HepG2 (cell line): ENCODE results near the gene SLC6A4. TPM values are rescaled to one million over a fixed set of nuclear protein-coding genes. Genes with fewer than 3 reads are reported as not detected.
A peak's percentile ranks its signal among the peaks of the same experiment; 100 is the strongest.

ENCODE experiments used
- ATAC-seq: fragments of 200-7000 bp; cut with Tn5 transposase; 3 replicates; pipeline ENCODE4 v1.9.1; 2020; ENCODE audit warnings: mild to moderate bottlenecking, moderate library complexity
- BruUV-seq: library from RNA; stranded (reverse); fragments of 400-500 nt; replicated peaks from 2 replicates; lab custom pipeline; 2021; lab: Mats Ljungman, UMichigan
- CTCF ChIA-PET: fragments of 300-600 bp; formaldehyde crosslinking; extraction: SDS; loops from one replicate; lab custom pipeline; 2021; ENCODE audit warnings: low total read pairs, inconsistent platforms, low intra/inter-chr PET ratio; lab: Yijun Ruan, JAX
- POLR2A ChIA-PET: fragments of 350-600 bp; sonication (Branson Sonifier 250); formaldehyde crosslinking; loops from one replicate; lab custom pipeline; 2020; ENCODE audit warnings: antibody characterized with exemption, inconsistent platforms; lab: Yijun Ruan, JAX
- DNase-seq: peaks from one replicate; pipeline ENCODE4 v3.0.0-alpha.2; 2015; ENCODE audit warnings: low spot score
- FAIRE-seq: peaks from 3 replicates; lab custom pipeline; 2011; peaks lifted over from hg19 to GRCh38; lab: Jason Lieb, UNC
- H2AFZ ChIP-seq: one replicate; pipeline ENCODE4 v1.6.1; 2011; ENCODE audit warnings: low read length, inconsistent platforms
- H3K27ac ChIP-seq: fragments of 300-600 bp; 3 replicates; pipeline ENCODE4 v1.8.0; 2011; ENCODE audit warnings: mixed run types, mild to moderate bottlenecking, mixed read lengths, low read length, inconsistent platforms; ENCODE audit not compliant: insufficient read depth; ENCODE audit errors: extremely low read length
- H3K27me3 ChIP-seq, 2 experiments: fragments of 200-600 bp in 1 of 2; 2 replicates in 1 of 2; 3 replicates in 1 of 2; pipeline versions ENCODE4 v1.6.0 to v1.8.0; 2011; ENCODE audit warnings: low read length in 2 of 2, mild to moderate bottlenecking in 2 of 2, moderate library complexity in 2 of 2, inconsistent platforms in 1 of 2; ENCODE audit not compliant: insufficient read depth in 2 of 2, control insufficient read depth in 1 of 2
- H3K36me3 ChIP-seq, 2 experiments: fragments of 200-600 bp in 1 of 2; replicated peaks in 1 of 2; 2 replicates in 1 of 2; 3 replicates in 1 of 2; pipeline versions ENCODE4 v1.5.1 to v1.8.0; 2011; ENCODE audit warnings: low read length in 2 of 2, inconsistent platforms in 1 of 2; ENCODE audit not compliant: insufficient read depth in 2 of 2, control insufficient read depth in 1 of 2
- H3K4me1 ChIP-seq: 2 replicates; pipeline ENCODE4 v1.5.1; 2012; ENCODE audit warnings: low read length, inconsistent platforms; ENCODE audit not compliant: insufficient read depth
- H3K4me2 ChIP-seq: 2 replicates; pipeline ENCODE4 v1.6.0; 2011; ENCODE audit warnings: low read depth, low read length, inconsistent platforms
- H3K4me3 ChIP-seq, 3 experiments: fragments of 200-600 bp in 1 of 3; sonication (generic), shearing (Covaris generic) in 1 of 3; replicated peaks in 1 of 3; 2 replicates each; pipeline ENCODE4 v1.5.1; 2011 to 2016; ENCODE audit warnings: low read length in 3 of 3, inconsistent platforms in 2 of 3, low read depth in 2 of 3, mild to moderate bottlenecking in 2 of 3, control low read depth in 1 of 3, mixed read lengths in 1 of 3; ENCODE audit not compliant: insufficient read depth in 1 of 3
- H3K79me2 ChIP-seq: one replicate; pipeline ENCODE4 v1.6.1; 2011; ENCODE audit warnings: low read length, inconsistent platforms; ENCODE audit not compliant: insufficient read depth
- H3K9ac ChIP-seq: 2 replicates; pipeline ENCODE4 v1.6.0; 2011; ENCODE audit warnings: mild to moderate bottlenecking, low read depth, low read length, inconsistent platforms; ENCODE audit not compliant: insufficient read depth
- H3K9me3 ChIP-seq: 2 replicates; pipeline ENCODE4 v1.5.1; 2012; ENCODE audit warnings: mild to moderate bottlenecking, low read length
- H4K20me1 ChIP-seq: 2 replicates; pipeline ENCODE4 v1.6.0; 2011; ENCODE audit warnings: inconsistent platforms, mild to moderate bottlenecking, low read length, moderate library complexity; ENCODE audit not compliant: insufficient read depth
- ATM ChIP-seq: fragments of 450-650 bp; IDR thresholded peaks from 2 replicates; pipeline ENCODE4 v1.7.1; 2017; ENCODE audit warnings: mild to moderate bottlenecking, borderline replicate concordance
- DMTF1 ChIP-seq: sonication (generic); formaldehyde crosslinking; IDR thresholded peaks from 2 replicates; pipeline ENCODE4 v1.4.0; 2020; ENCODE audit warnings: mild to moderate bottlenecking, missing genetic modification reagents
- DPF2 ChIP-seq: sonication (generic); formaldehyde crosslinking; IDR thresholded peaks from 2 replicates; pipeline ENCODE4 v1.4.0; 2020; ENCODE audit warnings: mild to moderate bottlenecking, low read depth, missing genetic modification reagents, borderline replicate concordance
- GATA4 ChIP-seq: sonication (generic); IDR thresholded peaks from 2 replicates; pipeline ENCODE4 v1.6.1; 2016; ENCODE audit warnings: antibody characterized with exemption, low read depth, borderline replicate concordance
- JUNB ChIP-seq: sonication (generic); formaldehyde crosslinking; IDR thresholded peaks from 2 replicates; pipeline ENCODE4 v1.8.0; 2022; ENCODE audit warnings: missing genetic modification reagents, mild to moderate bottlenecking, borderline replicate concordance
- ZNF761 ChIP-seq: sonication (generic); formaldehyde crosslinking; conservative IDR thresholded peaks from 2 replicates; pipeline ENCODE4 v1.4.0; 2020; ENCODE audit warnings: mild to moderate bottlenecking, missing genetic modification reagents
- whole genome bisulfite sequencing: methylation state at CpG from one replicate; pipeline ENCODE4 v1.1.6; 2017; ENCODE audit warnings: low lambda C conversion rate; 5-methylcytosine and 5-hydroxymethylcytosine counted together
- in situ Hi-C: cut with HindIII; loops from 2 replicates; pipeline ENCODE4 v1.10.0; 2017; ENCODE audit warnings: low pct_unique_long_range_greater_than_20kb; ENCODE audit not compliant: extremely low pct_ligation_motif_present
- intact Hi-C: fragments of 100-400 bp; cut with micrococcal nuclease; formaldehyde crosslinking; loops from one replicate; pipeline ENCODE4 v1.10.0; 2022; ENCODE audit not compliant: unreplicated experiment
- polyA plus RNA-seq, 8 experiments: library from polyadenylated mRNA; depleted of rRNA in 3 of 8; stranded (reverse) in 7 of 8; unstranded in 1 of 8; fragments of >200 nt; fragmentation: Illumina TruSeq in 4 of 8; extraction: Trizol in 4 of 8; gene quantifications; 2 replicates each; pipeline versions ENCODE4 v1.2.1 to v1.2.3, GENCODE V29; 2011 to 2016; ENCODE audit warnings: low read depth in 4 of 8, missing spikeins in 1 of 8, mixed read lengths in 1 of 8; ENCODE audit not compliant: insufficient read depth in 1 of 8
- total RNA-seq, 5 experiments: library from RNA; depleted of rRNA; stranded (reverse); fragments of >200 nt; fragmentation: Illumina TruSeq; extraction: Trizol; gene quantifications; 2 replicates each; pipeline ENCODE4 v1.2.3, GENCODE V29; 2016; ENCODE audit warnings: low read depth in 1 of 5
- TF ChIP-seq, protein P1 (sequence below): sonication (generic); formaldehyde crosslinking; IDR thresholded peaks from 2 replicates; pipeline ENCODE4 v1.4.0; 2020; ENCODE audit warnings: missing genetic modification reagents
- TF ChIP-seq, protein P2 (sequence below): sonication (generic); formaldehyde crosslinking; IDR thresholded peaks from 2 replicates; pipeline ENCODE4 v1.4.0; 2020; ENCODE audit warnings: missing genetic modification reagents

SLC6A4 gene
- total and polyA plus RNA-seq, 2 of the 13 experiments (the other 11 are each of a cell fraction or from before 2014, with no cell fraction given): 7.6 to 20.3 TPM

GRCh38 chr17:30173649-30174048 lies 61.8 kb downstream of the SLC6A4 start:
- POLR2A ChIA-PET: no interaction called here
- no peak overlapping the region for H3K9ac ChIP-seq
- intact Hi-C loops: loop anchor here (10.0 kb wide), 1 partner anchor 51 kb away; no protein-coding TSS in a partner anchor
- H3K36me3 ChIP-seq: peaks cover 1 to 36% of the 10 kb centered on the region in 2 experiments; a peak in 3 of 5 replicates
- no peak for ATAC-seq
- no peak overlapping the region for H3K27ac ChIP-seq
- H3K4me3 ChIP-seq: no peak overlapping the region
- H3K9me3 ChIP-seq: no peaks in the 10 kb centered on the region
- no peaks in the 10 kb centered on the region for H3K79me2 ChIP-seq
- no peaks in the 10 kb centered on the region for H4K20me1 ChIP-seq
- TF ChIP-seq DMTF1 (no peak), DPF2 (CRISPR knock-in tag) (no peak), JUNB (CRISPR knock-in tag) (no peak), GATA4 (no peak), ATM (no peak), ZNF761 (CRISPR knock-in tag) (no peak)
- TF ChIP-seq, protein P1, sequence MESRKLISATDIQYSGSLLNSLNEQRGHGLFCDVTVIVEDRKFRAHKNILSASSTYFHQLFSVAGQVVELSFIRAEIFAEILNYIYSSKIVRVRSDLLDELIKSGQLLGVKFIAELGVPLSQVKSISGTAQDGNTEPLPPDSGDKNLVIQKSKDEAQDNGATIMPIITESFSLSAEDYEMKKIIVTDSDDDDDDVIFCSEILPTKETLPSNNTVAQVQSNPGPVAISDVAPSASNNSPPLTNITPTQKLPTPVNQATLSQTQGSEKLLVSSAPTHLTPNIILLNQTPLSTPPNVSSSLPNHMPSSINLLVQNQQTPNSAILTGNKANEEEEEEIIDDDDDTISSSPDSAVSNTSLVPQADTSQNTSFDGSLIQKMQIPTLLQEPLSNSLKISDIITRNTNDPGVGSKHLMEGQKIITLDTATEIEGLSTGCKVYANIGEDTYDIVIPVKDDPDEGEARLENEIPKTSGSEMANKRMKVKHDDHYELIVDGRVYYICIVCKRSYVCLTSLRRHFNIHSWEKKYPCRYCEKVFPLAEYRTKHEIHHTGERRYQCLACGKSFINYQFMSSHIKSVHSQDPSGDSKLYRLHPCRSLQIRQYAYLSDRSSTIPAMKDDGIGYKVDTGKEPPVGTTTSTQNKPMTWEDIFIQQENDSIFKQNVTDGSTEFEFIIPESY: no peak
- TF ChIP-seq, protein P2, sequence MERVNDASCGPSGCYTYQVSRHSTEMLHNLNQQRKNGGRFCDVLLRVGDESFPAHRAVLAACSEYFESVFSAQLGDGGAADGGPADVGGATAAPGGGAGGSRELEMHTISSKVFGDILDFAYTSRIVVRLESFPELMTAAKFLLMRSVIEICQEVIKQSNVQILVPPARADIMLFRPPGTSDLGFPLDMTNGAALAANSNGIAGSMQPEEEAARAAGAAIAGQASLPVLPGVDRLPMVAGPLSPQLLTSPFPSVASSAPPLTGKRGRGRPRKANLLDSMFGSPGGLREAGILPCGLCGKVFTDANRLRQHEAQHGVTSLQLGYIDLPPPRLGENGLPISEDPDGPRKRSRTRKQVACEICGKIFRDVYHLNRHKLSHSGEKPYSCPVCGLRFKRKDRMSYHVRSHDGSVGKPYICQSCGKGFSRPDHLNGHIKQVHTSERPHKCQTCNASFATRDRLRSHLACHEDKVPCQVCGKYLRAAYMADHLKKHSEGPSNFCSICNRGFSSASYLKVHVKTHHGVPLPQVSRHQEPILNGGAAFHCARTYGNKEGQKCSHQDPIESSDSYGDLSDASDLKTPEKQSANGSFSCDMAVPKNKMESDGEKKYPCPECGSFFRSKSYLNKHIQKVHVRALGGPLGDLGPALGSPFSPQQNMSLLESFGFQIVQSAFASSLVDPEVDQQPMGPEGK (CRISPR knock-in tag): no peak
- TF ChIP-seq, all 625 proteins: peak for 0
- Histone ChIP-seq H3K4me1 (no peaks in the 10 kb centered on the region), H2AFZ (no peak overlapping the region), H3K4me2 (no peak overlapping the region), H3K27me3 (no peaks in the 10 kb centered on the region)
- CTCF ChIA-PET: no interaction called here
- DNase-seq: no peak
- BruUV-seq: TSS peak; percentile 26
- in situ Hi-C loops: no loop called here
- WGBS: 98% methylated on average over 2 of the region's 2 CpGs
- no peak for FAIRE-seq
